K562 (cell line): ENCODE data around the gene PSPC1. TPM values are rescaled to one million over a fixed set of nuclear protein-coding genes. Genes with fewer than 3 reads are reported as not detected.

ENCODE experiments used
- ATAC-seq: fragments of 200-7000 bp; cut with Tn5 transposase; 3 replicates; pipeline ENCODE4 v1.9.1; 2020; ENCODE audit warnings: moderate library complexity
- BruUV-seq: library from RNA; stranded (reverse); fragments of 400-500 nt; replicated peaks from 2 replicates; lab custom pipeline; 2021; lab: Mats Ljungman, UMichigan
- CTCF ChIA-PET: fragments of 300-600 bp; formaldehyde crosslinking; extraction: SDS; loops from one replicate; lab custom pipeline; 2021; ENCODE audit warnings: low intra/inter-chr PET ratio; lab: Yijun Ruan, JAX
- POLR2A ChIA-PET: fragments of 300-600, 350-650 bp; sonication (Branson Sonifier 250); formaldehyde crosslinking; extraction: SDS; loops from one replicate; lab custom pipeline; 2021; ENCODE audit warnings: antibody characterized with exemption, inconsistent platforms; lab: Yijun Ruan, JAX
- DNase-seq, 4 experiments: peaks; one replicate each; pipeline versions ENCODE4 v3.0.0 to v3.0.0-alpha.2; 2011 to 2018; ENCODE audit warnings: low spot score in 3 of 4, mixed read lengths in 3 of 4; ENCODE audit errors: extremely low read depth in 1 of 4
- FAIRE-seq: peaks from 2 replicates; lab custom pipeline; 2011; peaks lifted over from hg19 to GRCh38; lab: Jason Lieb, UNC
- H2AFZ ChIP-seq: 2 replicates; pipeline ENCODE4 v1.6.0; 2011; ENCODE audit warnings: low read depth, low read length, control low read depth, inconsistent platforms
- H3K27ac ChIP-seq: fragments of 200-600 bp; 3 replicates; pipeline ENCODE4 v1.8.0; 2011; ENCODE audit warnings: low read depth, mild to moderate bottlenecking, control low read depth, inconsistent platforms, low read length, moderate library complexity, mixed read lengths; ENCODE audit errors: extremely low read depth
- H3K27me3 ChIP-seq, 2 experiments: fragments of 300-600 bp in 1 of 2; 2 replicates in 1 of 2; 3 replicates in 1 of 2; pipeline versions ENCODE4 v1.6.0 to v1.8.0; 2011; ENCODE audit warnings: inconsistent platforms in 2 of 2, low read length in 2 of 2, mild to moderate bottlenecking in 1 of 2, mixed read lengths in 1 of 2, moderate library complexity in 1 of 2; ENCODE audit not compliant: control insufficient read depth in 2 of 2, insufficient read depth in 2 of 2
- H3K36me3 ChIP-seq: fragments of 300-600 bp; 3 replicates; pipeline ENCODE4 v1.8.0; 2011; ENCODE audit warnings: mild to moderate bottlenecking, low read length, inconsistent platforms; ENCODE audit not compliant: control insufficient read depth, insufficient read depth
- H3K4me1 ChIP-seq, 2 experiments: fragments of 200-600 bp in 1 of 2; replicated peaks in 1 of 2; 2 replicates in 1 of 2; 3 replicates in 1 of 2; pipeline versions ENCODE4 v1.5.1 to v1.8.0; 2011; ENCODE audit warnings: inconsistent platforms in 2 of 2, low read length in 2 of 2, mild to moderate bottlenecking in 1 of 2, mixed read lengths in 1 of 2, moderate library complexity in 1 of 2; ENCODE audit not compliant: control insufficient read depth in 2 of 2, insufficient read depth in 2 of 2
- H3K4me2 ChIP-seq: 2 replicates; pipeline ENCODE4 v1.6.1; 2011; ENCODE audit warnings: low read length, control low read depth, inconsistent platforms, mixed read lengths; ENCODE audit not compliant: insufficient read depth
- H3K4me3 ChIP-seq: fragments of 200-600 bp; sonication (generic), shearing (Covaris generic); 2 replicates; pipeline ENCODE4 v1.5.1; 2016; ENCODE audit warnings: control low read depth, inconsistent platforms
- H3K79me2 ChIP-seq: fragments of 200-600 bp; 3 replicates; pipeline ENCODE4 v1.8.0; 2011; ENCODE audit warnings: low read length, inconsistent platforms; ENCODE audit not compliant: control insufficient read depth, insufficient read depth
- H3K9ac ChIP-seq, 2 experiments: 2 replicates each; pipeline versions ENCODE4 v1.6.0 to v1.6.1; 2011; ENCODE audit warnings: low read depth in 2 of 2, low read length in 2 of 2, control low read depth in 1 of 2, inconsistent platforms in 1 of 2, mild to moderate bottlenecking in 1 of 2, mixed read lengths in 1 of 2; ENCODE audit not compliant: insufficient read depth in 1 of 2
- H3K9me1 ChIP-seq: one replicate; pipeline ENCODE4 v1.6.0; 2011; ENCODE audit warnings: inconsistent platforms, mild to moderate bottlenecking, low read length, moderate library complexity; ENCODE audit not compliant: control insufficient read depth, insufficient read depth
- H3K9me3 ChIP-seq: replicated peaks from 2 replicates; pipeline ENCODE4 v1.5.1; 2011; ENCODE audit warnings: low read depth, low read length, inconsistent platforms; ENCODE audit not compliant: control insufficient read depth, insufficient read depth
- H4K20me1 ChIP-seq: replicated peaks from 2 replicates; pipeline ENCODE4 v1.6.1; 2011; ENCODE audit warnings: low read length, inconsistent platforms, mixed read lengths; ENCODE audit not compliant: control insufficient read depth, insufficient read depth
- CTCF ChIP-seq, 3 experiments: IDR thresholded peaks in 2 of 3; conservative IDR thresholded peaks in 1 of 3; 2 replicates each; pipeline ENCODE4 v1.5.1; 2011 to 2012; ENCODE audit warnings: low read length in 3 of 3, mild to moderate bottlenecking in 3 of 3, control low read depth in 2 of 3, improper control_type of control experiment in 1 of 3, inconsistent platforms in 1 of 3, low read depth in 1 of 3, mixed read lengths in 1 of 3, moderate library complexity in 1 of 3; ENCODE audit not compliant: insufficient read depth in 2 of 3
- POLR2H ChIP-seq: IDR thresholded peaks from 2 replicates; pipeline ENCODE4 v1.6.1; 2016; ENCODE audit warnings: missing genetic modification characterization, low read depth, mild to moderate bottlenecking, control low read depth, missing compliant biosample characterization, moderate library complexity
- RAD21 ChIP-seq, 2 experiments: fragments of 250-450 bp in 1 of 2; fragments of 450-650 bp in 1 of 2; sonication (Bioruptor Pico) in 1 of 2; formaldehyde crosslinking in 1 of 2; IDR thresholded peaks in 1 of 2; conservative IDR thresholded peaks in 1 of 2; 2 replicates each; pipeline versions ENCODE4 v1.4.0 to v1.8.0; 2020 to 2022; ENCODE audit warnings: mild to moderate bottlenecking in 2 of 2, moderate library complexity in 1 of 2
- SMC3 ChIP-seq: conservative IDR thresholded peaks from 2 replicates; pipeline ENCODE4 v1.6.1; 2011; ENCODE audit warnings: low read depth, low read length, improper control_type of control experiment; ENCODE audit not compliant: insufficient read depth
- USF2 ChIP-seq: sonication (generic); formaldehyde crosslinking; IDR thresholded peaks from 2 replicates; pipeline ENCODE4 v1.5.0; 2020; ENCODE audit warnings: missing genetic modification reagents
- ZBTB33 ChIP-seq: sonication (generic); formaldehyde crosslinking; IDR thresholded peaks from 2 replicates; pipeline ENCODE4 v1.8.1; 2023; ENCODE audit warnings: mild to moderate bottlenecking, missing genetic modification reagents
- ZNF512 ChIP-seq: IDR thresholded peaks from 2 replicates; pipeline ENCODE4 v1.6.1; 2016; ENCODE audit warnings: missing genetic modification characterization, missing compliant biosample characterization
- WGBS: fragments of 100-300 bp; shearing (Covaris generic); methylation state at CpG from one replicate; pipeline ENCODE4 v1.1.6; 2016; ENCODE audit warnings: low coverage, mixed read lengths; ENCODE audit not compliant: insufficient coverage; ENCODE audit errors: missing lambda C conversion rate; 5-methylcytosine and 5-hydroxymethylcytosine counted together
- in situ Hi-C: fragments of 300-500 bp; cut with MboI; formaldehyde crosslinking; loops from 4 replicates; pipeline ENCODE4 v1.15.0; 2018; ENCODE audit warnings: inconsistent platforms, mixed read lengths
- intact Hi-C: fragments of 100-400 bp; cut with micrococcal nuclease; formaldehyde crosslinking; loops from 2 replicates; pipeline ENCODE4 v1.14.2; 2022
- polyA plus RNA-seq, 8 experiments: library from polyadenylated mRNA; depleted of rRNA in 4 of 8; stranded (reverse) in 5 of 8; unstranded in 3 of 8; fragments of >200 nt; fragmentation: Nextera tagmentation in 2 of 8; fragmentation: Illumina TruSeq in 1 of 8; extraction: Ambion mirVana in 2 of 8; extraction: Trizol in 1 of 8; gene quantifications; 2 replicates each; pipeline versions ENCODE4 v1.2.1 to v1.2.3, GENCODE V29; 2011 to 2014; ENCODE audit warnings: inconsistent platforms in 1 of 8, missing spikeins in 1 of 8
- total RNA-seq, 7 experiments: library from RNA; depleted of rRNA in 6 of 7; stranded (reverse); fragments of >200 nt in 6 of 7; fragmentation: Illumina TruSeq in 2 of 7; extraction: Trizol in 2 of 7; gene quantifications; 2 replicates each; pipeline versions ENCODE4 v1.2.1 to v1.2.3, GENCODE V29; 2011 to 2021; ENCODE audit warnings: low replicate concordance in 1 of 7

Gene PSPC1
- total and polyA plus RNA-seq, 9 of the 15 experiments (the other 6 are each of a cell fraction or from before 2014, with no cell fraction given), result 8.6 to 60.4 (median 42.4) TPM

- 91% methylated on average over 17 of the region's 27 CpGs for WGBS
- TF ChIP-seq SMC3, result 0 out of 2 replicates have a peak, but pooled peaks have one; percentile 18
- no peak for TF ChIP-seq USF2 (CRISPR knock-in tag)
- TF ChIP-seq ZNF512 (tag), result no peak
- peak; percentile 47 to 58 (median 50); a peak in 4 of 6 replicates for TF ChIP-seq CTCF (IDR thresholded peaks at IDR 0.05 in 2 of 3, conservative IDR thresholded peaks at IDR 0.05 in 1 of 3; ENCODE audit: insufficient read depth in 2 of 3, low read depth in 1 of 3, low read length in 3 of 3)
- TF ChIP-seq POLR2H, result no peak
- peak; percentile 99 for TF ChIP-seq ZBTB33 (CRISPR knock-in tag)
- TF ChIP-seq RAD21 (CRISPR knock-in tag; conservative IDR thresholded peaks at IDR 0.05 in 1 of 2, IDR thresholded peaks at IDR 0.05 in 1 of 2), result peak in 1 of 2 experiments; percentile 39; a peak in 2 of 4 replicates
Measured at GRCh38 chr13:19818223-19818842, 35.6 kb upstream of the PSPC1 start.

More at GRCh38 chr13:19818223-19818842, 35.6 kb upstream of the PSPC1 start:
- BruUV-seq, result no TSS peak
- H3K27ac ChIP-seq, result no peak overlapping the region
- H2AFZ ChIP-seq, result no peak overlapping the region
- ATAC-seq (peak; percentile 93), DNase-seq (peak; percentile 14 to 48 (median 30)), FAIRE-seq (no peak)
- POLR2A ChIA-PET, result no interaction called here
- in situ Hi-C loops (no loop called here), intact Hi-C loops (no loop called here)
- H3K9me3 ChIP-seq, result no peaks in the 10 kb centered on the region
- peaks cover 0 to 5% of the 10 kb centered on the region in 2 experiments; a peak in 1 of 5 replicates for H3K4me1 ChIP-seq
- no peak overlapping the region for H3K9ac ChIP-seq
- no peak overlapping the region for H3K4me2 ChIP-seq
- H3K27me3 ChIP-seq, result no peaks in the 10 kb centered on the region
- H3K79me2 ChIP-seq, result no peaks in the 10 kb centered on the region
- CTCF ChIA-PET, result no interaction called here
- H3K9me1 ChIP-seq, result no peaks in the 10 kb centered on the region
- H3K4me3 ChIP-seq, result no peak overlapping the region
- H4K20me1 ChIP-seq, result no peaks in the 10 kb centered on the region
- H3K36me3 ChIP-seq, result peaks cover 9% of the 10 kb centered on the region; the same call in 2 of the 3 replicates
